Lower leg skin (tissue), 3 donors: ENCODE measurements around the gene STX17.

Source experiments
- CTCF ChIP-seq, 3 donors: fragments of 450-650 bp; IDR thresholded peaks; one replicate each; pipeline ENCODE4 v1.5.1; 2016; ENCODE audit warnings: antibody characterized with exemption in 3 of 3, mild to moderate bottlenecking in 3 of 3, moderate library complexity in 2 of 3
- POLR2A ChIP-seq, 2 donors: fragments of 450-650 bp; IDR thresholded peaks; one replicate each; pipeline ENCODE4 v1.6.1; 2016 to 2017; ENCODE audit warnings: antibody characterized with exemption in 2 of 2, mild to moderate bottlenecking in 1 of 2, moderate library complexity in 1 of 2

- TF ChIP-seq CTCF (IDR thresholded peaks at IDR 0.05) = no peak
- no peak for TF ChIP-seq POLR2A (IDR thresholded peaks at IDR 0.05)
Observed at GRCh38 chr9:99973455-99973854, 67.0 kb downstream of the STX17 start.
